RWPE1 (cell line): Measurements from ENCODE around the gene CNIH1.
"Not testable (repeated sequence)": the region's sequence is repeated elsewhere in the genome, so short reads cannot be mapped to it uniquely, and the experiment has no call there.

Experiments used
- CTCF ChIA-PET: fragments of 350-600 bp; sonication (Branson Sonifier 250); formaldehyde crosslinking; extraction: SDS; loops from one replicate; lab custom pipeline; 2021; lab: Yijun Ruan, JAX
- POLR2A ChIA-PET: fragments of 400-600 bp; formaldehyde crosslinking; extraction: SDS; loops from one replicate; lab custom pipeline; 2020; ENCODE audit warnings: antibody characterized with exemption; ENCODE audit not compliant: low non-redundant PET; lab: Yijun Ruan, JAX
- DNase-seq: peaks from one replicate; pipeline ENCODE4 v3.0.0; 2012; ENCODE audit warnings: low spot score
- H3K27ac ChIP-seq: fragments of 450-650 bp; 2 replicates; pipeline ENCODE4 v1.5.1; 2017
- CTCF ChIP-seq: fragments of 450-650 bp; conservative IDR thresholded peaks from 2 replicates; pipeline ENCODE4 v1.5.1; 2017; ENCODE audit warnings: low read depth, mild to moderate bottlenecking

The CNIH1 gene

DNA sequence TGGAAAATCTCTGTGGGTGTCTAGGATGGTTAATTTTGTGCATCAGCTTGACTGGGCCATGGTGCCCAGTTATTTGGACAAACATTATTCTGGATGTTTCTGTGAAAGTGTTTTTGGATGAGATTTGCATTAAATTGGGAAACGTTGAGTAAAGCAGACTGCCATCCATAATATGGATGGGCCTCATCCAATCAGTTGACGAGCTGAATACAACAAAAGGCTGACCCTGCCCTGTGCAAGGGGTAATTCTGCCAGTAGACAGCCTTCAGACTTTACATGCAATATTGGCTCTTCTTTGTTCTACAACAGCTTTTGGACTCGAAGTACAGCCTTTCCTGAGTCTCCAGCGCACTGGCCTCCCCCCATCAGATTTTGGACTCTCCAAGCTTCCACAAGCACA is 45.9 kb downstream of the CNIH1 start:
- H3K27ac ChIP-seq, result no peak overlapping the region
- TF ChIP-seq CTCF, result no peak
- ChIA-PET CTCF (interaction anchor here (0.5 to 0.7 kb wide), 5 partner anchors 8 to 177 kb away, joined by 3 read pairs; no protein-coding TSS in a partner anchor), POLR2A (no interaction called here)
- DNase-seq, result no peak

DNA sequence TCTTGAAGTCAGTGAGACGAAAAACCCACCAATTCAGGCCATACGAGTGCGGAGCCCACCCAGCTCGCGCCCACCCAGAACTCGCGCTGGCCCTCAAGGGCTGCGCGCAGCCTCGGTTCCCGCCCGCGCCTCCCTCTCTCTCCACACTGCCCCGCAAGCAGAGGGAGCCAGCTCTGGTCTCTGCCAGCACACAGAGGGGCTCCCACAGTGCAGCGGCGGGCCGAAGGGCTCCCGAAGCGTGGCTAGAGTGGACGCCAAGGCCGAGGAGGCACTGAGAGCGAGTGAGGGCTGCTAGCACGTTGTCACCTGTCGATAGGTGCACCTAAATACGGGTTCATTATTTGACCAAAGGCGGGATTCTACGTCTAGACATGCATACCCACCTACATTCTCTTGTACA is 46.6 kb downstream of the CNIH1 start:
- CTCF ChIA-PET, result interaction anchor here (0.5 to 0.7 kb wide), 2 partner anchors 8 to 17 kb away, joined by 3 read pairs; no protein-coding TSS in a partner anchor
- no peak for DNase-seq
- POLR2A ChIA-PET, result no interaction called here
- no peak for TF ChIP-seq CTCF
- no peak overlapping the region for H3K27ac ChIP-seq

GRCh38 chr14:54392986-54393884 is 47.9 kb downstream of the CNIH1 start:
- POLR2A ChIA-PET, DNase-seq, CTCF ChIA-PET, H3K27ac ChIP-seq: not testable (repeated sequence)

DNA sequence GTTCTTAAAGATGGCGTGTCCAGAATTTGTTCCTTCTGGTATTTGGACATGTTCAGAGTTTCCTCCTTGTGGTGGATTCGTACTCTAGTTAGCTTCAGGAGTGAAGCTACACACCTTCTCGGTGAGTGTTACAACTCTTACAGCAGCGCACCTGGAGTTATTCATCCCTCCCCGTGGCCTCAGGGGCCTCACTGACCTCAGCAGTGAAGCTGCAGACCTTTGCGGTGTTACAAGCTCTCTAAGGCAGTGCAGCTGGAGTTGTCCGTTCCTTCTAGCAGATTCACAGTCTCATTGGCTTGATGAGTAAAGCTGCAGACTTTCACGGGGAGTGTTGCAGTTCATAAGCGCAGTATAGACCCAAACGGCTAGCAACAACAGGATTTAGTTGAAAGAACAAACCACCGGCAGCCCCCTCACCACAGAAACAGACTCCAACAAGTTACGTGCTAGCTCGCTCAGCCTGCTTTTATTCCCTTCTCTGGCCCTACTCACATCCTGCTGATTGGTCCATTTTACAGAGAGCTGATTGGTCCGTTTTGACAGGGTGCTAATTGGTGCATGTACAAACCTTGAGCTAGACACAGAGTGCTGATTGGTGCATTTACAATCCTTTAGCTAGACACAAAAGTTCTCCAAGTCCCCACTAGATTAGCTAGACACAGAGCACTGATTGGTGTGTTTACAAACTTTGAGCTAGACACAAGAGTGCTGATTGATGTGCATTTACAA is 48.9 kb downstream of the CNIH1 start:
- ChIA-PET CTCF (no interaction called here), POLR2A (no interaction called here)
- no peak for DNase-seq
- TF ChIP-seq CTCF, result no peak
- no peak overlapping the region for H3K27ac ChIP-seq

DNA sequence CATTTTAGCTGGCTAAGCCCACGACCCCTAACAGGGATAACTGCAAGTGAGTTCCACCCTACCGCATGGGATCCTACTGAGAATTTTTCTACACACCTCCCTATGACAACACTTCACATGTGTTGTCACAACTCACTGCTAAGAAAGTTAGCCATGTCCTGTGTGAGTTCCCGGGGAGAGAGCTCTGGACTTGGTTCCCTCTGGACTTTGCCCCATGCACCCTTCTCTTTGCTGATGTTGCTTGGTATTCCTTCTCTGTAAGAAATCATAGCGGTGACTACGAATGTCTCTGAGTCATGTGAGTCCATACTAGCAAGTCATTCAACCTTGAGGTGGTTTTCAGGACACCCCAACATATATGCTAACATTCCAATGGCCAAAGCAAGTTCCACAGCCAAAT is 53.8 kb downstream of the CNIH1 start:
- DNase-seq, result no peak
- POLR2A ChIA-PET, result no interaction called here
- CTCF ChIA-PET, result interaction anchor here (0.7 to 0.9 kb wide), 2 partner anchors 8 to 10 kb away, joined by 3 read pairs; no protein-coding TSS in a partner anchor
- no peak overlapping the region for H3K27ac ChIP-seq
- TF ChIP-seq CTCF, result no peak

- no peak overlapping the region for H3K27ac ChIP-seq
- POLR2A ChIA-PET, result no interaction called here
- CTCF ChIA-PET, result interaction anchor here (0.6 kb wide), 1 partner anchor 11 kb away, joined by 3 read pairs; no protein-coding TSS in a partner anchor
- TF ChIP-seq CTCF, result no peak
- no peak for DNase-seq
These were observed 55.6 kb downstream of the CNIH1 start for GRCh38 chr14:54385556-54385955.
